CD14-positive monocyte (primary cell): ENCODE data around the gene FHIT. TPM values are rescaled to one million over a fixed set of nuclear protein-coding genes. Genes with fewer than 3 reads are reported as not detected.

ENCODE experiments used
- DNase-seq, 3 donors: peaks; one replicate each; pipeline ENCODE4 v3.0.0-alpha.2; 2011 to 2022
- H2AFZ ChIP-seq: 2 replicates; pipeline ENCODE4 v1.6.0; 2012; ENCODE audit warnings: mild to moderate bottlenecking, low read depth, low read length, inconsistent platforms; ENCODE audit not compliant: insufficient read depth, poor library complexity, severe bottlenecking
- H3K27ac ChIP-seq, 2 donors: 1 replicate in 1 of 2; 2 replicates in 1 of 2; pipeline ENCODE4 v1.5.1; 2012 to 2013; ENCODE audit warnings: low read length in 2 of 2, control low read depth in 1 of 2, inconsistent platforms in 1 of 2, low read depth in 1 of 2, mild to moderate bottlenecking in 1 of 2
- H3K27me3 ChIP-seq, 2 donors: one replicate each; pipeline versions ENCODE4 v1.6.0 to v1.6.1; 2011 to 2013; ENCODE audit warnings: low read length in 2 of 2; ENCODE audit not compliant: control insufficient read depth in 2 of 2, insufficient read depth in 2 of 2
- H3K36me3 ChIP-seq, 2 donors: replicated peaks in 1 of 2; 1 replicate in 1 of 2; 2 replicates in 1 of 2; pipeline versions ENCODE4 v1.5.1 to v1.6.1; 2012 to 2013; ENCODE audit warnings: low read length in 2 of 2, control low read depth in 1 of 2, inconsistent platforms in 1 of 2, mild to moderate bottlenecking in 1 of 2; ENCODE audit not compliant: insufficient read depth in 2 of 2, control insufficient read depth in 1 of 2
- H3K4me1 ChIP-seq, 2 donors: 1 replicate in 1 of 2; 2 replicates in 1 of 2; pipeline versions ENCODE4 v1.5.1 to v1.6.1; 2012 to 2013; ENCODE audit warnings: low read length in 2 of 2, control low read depth in 1 of 2, inconsistent platforms in 1 of 2, mild to moderate bottlenecking in 1 of 2, moderate library complexity in 1 of 2; ENCODE audit not compliant: insufficient read depth in 2 of 2, control insufficient read depth in 1 of 2
- H3K4me2 ChIP-seq: replicated peaks from 2 replicates; pipeline ENCODE3; 2012; ENCODE audit warnings: low read length, moderate library complexity, mild to moderate bottlenecking; ENCODE audit not compliant: poor library complexity, severe bottlenecking; ENCODE audit errors: extremely low read depth
- H3K4me3 ChIP-seq, 3 experiments: fragments of 200-600 bp in 1 of 3; sonication (generic) in 1 of 3; replicated peaks in 1 of 3; 1 replicate in 2 of 3; 2 replicates in 1 of 3; pipeline ENCODE4 v1.5.1; 2011 to 2013; ENCODE audit warnings: low read length in 3 of 3, mild to moderate bottlenecking in 3 of 3, control low read depth in 2 of 3, low read depth in 2 of 3, inconsistent platforms in 1 of 3, moderate library complexity in 1 of 3
- H3K79me2 ChIP-seq: 2 replicates; pipeline ENCODE4 v1.6.0; 2012; ENCODE audit warnings: mild to moderate bottlenecking, control low read depth, inconsistent platforms, low read length, moderate library complexity; ENCODE audit not compliant: insufficient read depth
- H3K9ac ChIP-seq: 2 replicates; pipeline ENCODE4 v1.6.0; 2017; ENCODE audit warnings: low read length, mild to moderate bottlenecking; ENCODE audit not compliant: insufficient read depth, poor library complexity, severe bottlenecking
- H3K9me3 ChIP-seq, 2 donors: replicated peaks in 1 of 2; 1 replicate in 1 of 2; 2 replicates in 1 of 2; pipeline versions ENCODE4 v1.5.1 to v1.6.1; 2012 to 2013; ENCODE audit warnings: low read length in 2 of 2, control low read depth in 1 of 2; ENCODE audit not compliant: control insufficient read depth in 1 of 2, insufficient read depth in 1 of 2
- H4K20me1 ChIP-seq: 2 replicates; pipeline ENCODE4 v1.6.0; 2012; ENCODE audit warnings: mild to moderate bottlenecking, low read length, control low read depth, moderate library complexity; ENCODE audit not compliant: insufficient read depth
- H3K27ac Mint-ChIP-seq, 7 donors: one replicate each; pipeline ENCODE4 v1.8.0; 2020; ENCODE audit warnings: mild to moderate bottlenecking in 7 of 7, mixed read lengths in 7 of 7, moderate library complexity in 6 of 7, inconsistent platforms in 2 of 7
- H3K27me3 Mint-ChIP-seq, 3 donors: one replicate each; pipeline ENCODE4 v1.8.0; 2021 to 2022; ENCODE audit warnings: low read depth in 3 of 3, mild to moderate bottlenecking in 3 of 3, mixed read lengths in 3 of 3, moderate library complexity in 3 of 3, inconsistent platforms in 1 of 3
- H3K36me3 Mint-ChIP-seq, 2 donors: one replicate each; pipeline ENCODE4 v1.8.0; 2020; ENCODE audit warnings: mixed read lengths in 2 of 2, inconsistent platforms in 1 of 2, mild to moderate bottlenecking in 1 of 2
- H3K4me1 Mint-ChIP-seq: one replicate; pipeline ENCODE4 v1.8.0; 2020; ENCODE audit warnings: mild to moderate bottlenecking, mixed read lengths
- H3K4me3 Mint-ChIP-seq, 2 donors: one replicate each; pipeline ENCODE4 v1.8.0; 2020; ENCODE audit warnings: mild to moderate bottlenecking in 2 of 2, mixed read lengths in 2 of 2, moderate library complexity in 1 of 2
- H3K9me3 Mint-ChIP-seq, 7 donors: one replicate each; pipeline ENCODE4 v1.8.0; 2020 to 2022; ENCODE audit warnings: mixed read lengths in 7 of 7, mild to moderate bottlenecking in 6 of 7, moderate library complexity in 6 of 7, inconsistent platforms in 2 of 7
- WGBS: methylation state at CpG from one replicate; pipeline ENCODE4 v1.1.5; 2013; ENCODE audit warnings: missing lambda C conversion rate; ENCODE audit not compliant: insufficient coverage; 5-methylcytosine and 5-hydroxymethylcytosine counted together
- intact Hi-C, 2 donors: fragments of 100-400 bp; cut with micrococcal nuclease; formaldehyde crosslinking; loops; one replicate each; pipeline versions ENCODE4 v1.15.0 to v1.15.1; 2023
- polyA plus RNA-seq, 3 donors: library from polyadenylated mRNA; depleted of rRNA in 1 of 3; unstranded in 2 of 3; stranded (reverse) in 1 of 3; fragments of 300-500 nt in 2 of 3; fragments of >200 nt in 1 of 3; fragmentation: Illumina TruSeq in 2 of 3; gene quantifications; 1 replicate in 2 of 3; 2 replicates in 1 of 3; pipeline ENCODE4 v1.2.3, GENCODE V29; 2012 to 2021
- TF ChIP-seq, protein P1 (sequence below): fragments of 200-600 bp; IDR thresholded peaks from one replicate; pipeline ENCODE4 v1.8.0; 2022; ENCODE audit warnings: antibody characterized with exemption, mild to moderate bottlenecking

The FHIT gene
- polyA plus RNA-seq, 3 donors, result 1.7 to 3.4 (median 3.2) TPM

DNA sequence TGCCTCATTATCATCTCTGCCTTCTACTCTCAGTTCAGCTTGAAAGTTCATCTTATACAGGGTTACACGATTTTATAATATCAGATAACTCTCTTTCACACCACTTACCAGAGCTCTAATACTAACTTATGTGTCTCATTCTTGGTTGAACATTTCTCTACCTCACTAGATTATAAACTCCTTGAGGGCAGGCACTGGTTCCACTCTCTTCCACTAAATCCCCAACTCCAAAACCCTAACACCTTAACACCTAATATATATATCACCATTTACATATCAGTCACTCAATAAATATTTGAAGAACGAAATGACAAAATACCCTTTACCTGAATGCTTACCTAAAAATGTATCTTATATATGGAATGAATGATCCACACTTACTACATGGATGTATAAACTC is 977.2 kb downstream of the FHIT start:
- no peak overlapping the region for H2AFZ ChIP-seq
- Mint-ChIP-seq H3K4me1 (no peaks in the 10 kb centered on the region), H3K27ac (no peak overlapping the region), H3K4me3 (no peak overlapping the region), H3K36me3 (no peaks in the 10 kb centered on the region), H3K27me3 (no peaks in the 10 kb centered on the region), H3K9me3 (peaks cover 0 to 12% (median 6%) of the 10 kb centered on the region in 7 donors)
- TF ChIP-seq, protein P1, sequence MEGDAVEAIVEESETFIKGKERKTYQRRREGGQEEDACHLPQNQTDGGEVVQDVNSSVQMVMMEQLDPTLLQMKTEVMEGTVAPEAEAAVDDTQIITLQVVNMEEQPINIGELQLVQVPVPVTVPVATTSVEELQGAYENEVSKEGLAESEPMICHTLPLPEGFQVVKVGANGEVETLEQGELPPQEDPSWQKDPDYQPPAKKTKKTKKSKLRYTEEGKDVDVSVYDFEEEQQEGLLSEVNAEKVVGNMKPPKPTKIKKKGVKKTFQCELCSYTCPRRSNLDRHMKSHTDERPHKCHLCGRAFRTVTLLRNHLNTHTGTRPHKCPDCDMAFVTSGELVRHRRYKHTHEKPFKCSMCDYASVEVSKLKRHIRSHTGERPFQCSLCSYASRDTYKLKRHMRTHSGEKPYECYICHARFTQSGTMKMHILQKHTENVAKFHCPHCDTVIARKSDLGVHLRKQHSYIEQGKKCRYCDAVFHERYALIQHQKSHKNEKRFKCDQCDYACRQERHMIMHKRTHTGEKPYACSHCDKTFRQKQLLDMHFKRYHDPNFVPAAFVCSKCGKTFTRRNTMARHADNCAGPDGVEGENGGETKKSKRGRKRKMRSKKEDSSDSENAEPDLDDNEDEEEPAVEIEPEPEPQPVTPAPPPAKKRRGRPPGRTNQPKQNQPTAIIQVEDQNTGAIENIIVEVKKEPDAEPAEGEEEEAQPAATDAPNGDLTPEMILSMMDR, result no peak
- H3K4me1 ChIP-seq, result no peaks in the 10 kb centered on the region
- H4K20me1 ChIP-seq, result no peaks in the 10 kb centered on the region
- DNase-seq, result no peak
- H3K9me3 ChIP-seq, result peaks cover 0 to 5% of the 10 kb centered on the region in 2 donors
- no peaks in the 10 kb centered on the region for H3K36me3 ChIP-seq
- no peaks in the 10 kb centered on the region for H3K79me2 ChIP-seq
- WGBS, result 79% methylated on average over 1 of the region's 2 CpGs
- H3K27ac ChIP-seq, result no peak overlapping the region
- H3K4me3 ChIP-seq, result no peak overlapping the region
- H3K4me2 ChIP-seq, result no peak overlapping the region
- intact Hi-C loops, result no loop called here
- no peak overlapping the region for H3K9ac ChIP-seq
- no peaks in the 10 kb centered on the region for H3K27me3 ChIP-seq

DNA sequence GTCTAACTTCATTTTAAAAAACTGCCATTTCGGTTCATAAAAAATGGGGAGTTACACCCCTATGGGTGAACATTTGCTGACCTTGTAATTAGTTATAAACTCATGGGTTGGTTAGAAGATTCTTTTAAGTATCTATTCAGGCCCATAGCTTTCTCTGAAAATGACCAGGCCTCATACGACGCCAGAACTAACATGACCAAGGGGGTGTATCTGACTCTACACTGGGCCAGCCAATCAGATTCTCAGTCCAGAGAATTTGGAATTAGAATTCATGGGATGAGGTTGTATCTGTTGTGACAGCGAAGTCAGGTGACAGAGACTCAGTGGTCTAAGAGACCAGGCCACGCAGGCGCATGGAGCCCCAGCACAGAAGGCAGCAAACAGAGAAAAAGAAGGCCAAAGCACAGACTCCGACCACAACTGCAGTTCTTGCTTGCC is 981.4 kb downstream of the FHIT start:
- Histone ChIP-seq H2AFZ (no peak overlapping the region), H3K27ac (no peak overlapping the region), H3K4me3 (no peak overlapping the region), H4K20me1 (no peaks in the 10 kb centered on the region), H3K4me1 (no peaks in the 10 kb centered on the region), H3K27me3 (no peaks in the 10 kb centered on the region), H3K79me2 (no peaks in the 10 kb centered on the region), H3K9me3 (no peaks in the 10 kb centered on the region), H3K36me3 (no peaks in the 10 kb centered on the region), H3K9ac (no peak overlapping the region), H3K4me2 (no peak overlapping the region)
- Mint-ChIP-seq H3K27ac (no peak overlapping the region), H3K4me1 (no peaks in the 10 kb centered on the region), H3K9me3 (peaks cover 0 to 6% (median 0%) of the 10 kb centered on the region in 7 donors), H3K4me3 (no peak overlapping the region), H3K36me3 (no peaks in the 10 kb centered on the region), H3K27me3 (no peaks in the 10 kb centered on the region)
- no peak for DNase-seq
- 100% methylated on average over 3 of the region's 7 CpGs for WGBS
- intact Hi-C loops, result no loop called here
- TF ChIP-seq, protein P1, result no peak
